GM12878 (cell line): Measurements from ENCODE around the gene PLXNA4. TPM values are rescaled to one million over a fixed set of nuclear protein-coding genes. Genes with fewer than 3 reads are reported as not detected.

Experiments
- ATAC-seq: fragments of 200-7000 bp; cut with Tn5 transposase; 3 replicates; pipeline ENCODE4 v1.9.1; 2020; ENCODE audit warnings: mild to moderate bottlenecking, moderate library complexity
- BruUV-seq: library from RNA; stranded (reverse); fragments of 400-500 nt; replicated peaks from 2 replicates; lab custom pipeline; 2021; lab: Mats Ljungman, UMichigan
- CTCF ChIA-PET: fragments of 300-600 bp; sonication (Branson Sonifier 250); formaldehyde crosslinking; extraction: SDS; loops from one replicate; lab custom pipeline; 2021; ENCODE audit warnings: inconsistent platforms; lab: Yijun Ruan, JAX
- POLR2A ChIA-PET: fragments of 350-600 bp; formaldehyde crosslinking; extraction: SDS; loops from one replicate; lab custom pipeline; 2021; ENCODE audit warnings: inconsistent platforms; lab: Charles Lee
- RAD21 ChIA-PET: fragments of 300-600 bp; sonication (Branson Sonifier 250); formaldehyde crosslinking; loops from one replicate; lab custom pipeline; 2023; ENCODE audit warnings: antibody characterized with exemption; ENCODE audit not compliant: unreplicated experiment; lab: Charles Lee
- SMC1A ChIA-PET: fragments of 300-600 bp; sonication (Branson Sonifier 250); formaldehyde crosslinking; loops from one replicate; lab custom pipeline; 2023; ENCODE audit not compliant: unreplicated experiment, uncharacterized antibody; lab: Charles Lee
- DNase-seq: peaks from one replicate; pipeline ENCODE4 v3.0.0-alpha.2; 2011; ENCODE audit warnings: low read depth, low spot score
- FAIRE-seq: peaks from 3 replicates; lab custom pipeline; 2011; peaks lifted over from hg19 to GRCh38; lab: Jason Lieb, UNC
- H2AFZ ChIP-seq: 2 replicates; pipeline ENCODE4 v1.6.0; 2011; ENCODE audit warnings: low read depth, low read length, control low read depth; ENCODE audit not compliant: control insufficient read depth
- H3K27ac ChIP-seq: 2 replicates; pipeline ENCODE4 v1.5.1; 2011; ENCODE audit warnings: control low read depth; ENCODE audit not compliant: control insufficient read depth, insufficient read depth
- H3K27me3 ChIP-seq, 2 experiments: replicated peaks in 1 of 2; 2 replicates each; pipeline versions ENCODE4 v1.6.0 to v1.6.1; 2011; ENCODE audit warnings: low read length in 1 of 2; ENCODE audit not compliant: control insufficient read depth in 2 of 2, insufficient read depth in 2 of 2
- H3K36me3 ChIP-seq, 2 experiments: 2 replicates each; pipeline ENCODE4 v1.5.1; 2011; ENCODE audit warnings: low read length in 1 of 2; ENCODE audit not compliant: control insufficient read depth in 2 of 2, insufficient read depth in 2 of 2
- H3K4me1 ChIP-seq: 2 replicates; pipeline ENCODE4 v1.6.1; 2011; ENCODE audit warnings: mild to moderate bottlenecking, low read length, moderate library complexity, mixed read lengths; ENCODE audit not compliant: control insufficient read depth, insufficient read depth
- H3K4me2 ChIP-seq: 2 replicates; pipeline ENCODE4 v1.6.0; 2011; ENCODE audit warnings: control low read depth; ENCODE audit not compliant: control insufficient read depth, insufficient read depth
- H3K4me3 ChIP-seq: fragments of 200-600 bp; sonication (generic); 2 replicates; pipeline ENCODE4 v1.5.1; 2016
- H3K79me2 ChIP-seq: 2 replicates; pipeline ENCODE4 v1.6.0; 2011; ENCODE audit warnings: low read length; ENCODE audit not compliant: control insufficient read depth, insufficient read depth
- H3K9ac ChIP-seq: 2 replicates; pipeline ENCODE4 v1.8.0; 2011; ENCODE audit warnings: low read length, control low read depth, mixed read lengths; ENCODE audit not compliant: control insufficient read depth, insufficient read depth
- H3K9me3 ChIP-seq: replicated peaks from 3 replicates; pipeline ENCODE4 v1.5.1; 2011; ENCODE audit warnings: mild to moderate bottlenecking, low read length; ENCODE audit not compliant: control insufficient read depth, insufficient read depth
- H4K20me1 ChIP-seq: 2 replicates; pipeline ENCODE4 v1.6.0; 2011; ENCODE audit not compliant: control insufficient read depth, insufficient read depth
- CHD4 ChIP-seq: fragments of 200-600 bp; sonication (generic); IDR thresholded peaks from 2 replicates; pipeline ENCODE4 v1.6.1; 2016; ENCODE audit warnings: mild to moderate bottlenecking
- MTA3 ChIP-seq: IDR thresholded peaks from 2 replicates; pipeline ENCODE4 v1.6.1; 2012; ENCODE audit warnings: low read length, inconsistent platforms, borderline replicate concordance
- POU2F2 ChIP-seq: IDR thresholded peaks from 3 replicates; pipeline ENCODE4 v1.6.1; 2011; ENCODE audit warnings: low read depth, mild to moderate bottlenecking, low read length, borderline replicate concordance
- RAD51 ChIP-seq: fragments of 450-650 bp; IDR thresholded peaks from 2 replicates; pipeline ENCODE4 v1.6.1; 2016; ENCODE audit warnings: moderate library complexity, mild to moderate bottlenecking, inconsistent platforms
- RELA ChIP-seq: fragments of 450-650 bp; IDR thresholded peaks from 2 replicates; pipeline ENCODE4 v1.8.0; 2014; ENCODE audit warnings: borderline replicate concordance; ENCODE audit not compliant: partially characterized antibody
- whole genome bisulfite sequencing: methylation state at CpG from one replicate; pipeline ENCODE4 v1.1.6; 2016; ENCODE audit warnings: low lambda C conversion rate; ENCODE audit not compliant: insufficient replicate concordance, insufficient coverage; ENCODE audit errors: missing lambda C conversion rate; 5-methylcytosine and 5-hydroxymethylcytosine counted together
- in situ Hi-C: fragments of 300-500 bp; cut with MboI; formaldehyde crosslinking; loops from 9 replicates; pipeline ENCODE4 v1.14.3; 2018; ENCODE audit warnings: mixed read lengths
- intact Hi-C: fragments of 100-400 bp; cut with micrococcal nuclease; formaldehyde crosslinking; loops from one replicate; pipeline ENCODE4 v1.14.2; 2022; ENCODE audit not compliant: unreplicated experiment
- polyA plus RNA-seq, 11 experiments: library from polyadenylated mRNA; depleted of rRNA in 4 of 11; unstranded in 6 of 11; stranded (reverse) in 5 of 11; fragments of >200 nt; fragmentation: Nextera tagmentation in 4 of 11; fragmentation: Illumina TruSeq in 1 of 11; extraction: Ambion mirVana in 4 of 11; extraction: Trizol in 1 of 11; gene quantifications; 1 replicate in 1 of 11; 2 replicates in 10 of 11; pipeline versions ENCODE4 v1.2.1 to v1.2.3, GENCODE V29; 2011 to 2016; ENCODE audit warnings: inconsistent platforms in 2 of 11, missing spikeins in 2 of 11, low read depth in 1 of 11
- total RNA-seq, 4 experiments: library from RNA; depleted of rRNA in 3 of 4; stranded (reverse); fragments of >200 nt in 3 of 4; fragmentation: Illumina TruSeq in 1 of 4; extraction: Trizol in 1 of 4; gene quantifications; 2 replicates each; pipeline versions ENCODE4 v1.2.1 to v1.2.3, GENCODE V29; 2013 to 2021
- TF ChIP-seq, protein P1 (sequence below): fragments of 450-650 bp; IDR thresholded peaks from 2 replicates; pipeline ENCODE4 v1.6.1; 2018; ENCODE audit warnings: borderline replicate concordance, mild to moderate bottlenecking; ENCODE audit not compliant: partially characterized antibody
- TF ChIP-seq, protein P2 (sequence below): IDR thresholded peaks from 2 replicates; pipeline ENCODE4 v1.6.1; 2012; ENCODE audit warnings: mild to moderate bottlenecking, low read depth, low read length
- TF ChIP-seq, protein P3 (sequence below): IDR thresholded peaks from 2 replicates; pipeline ENCODE4 v1.6.1; 2012; ENCODE audit warnings: improper control_type of control experiment, low read depth, low read length; ENCODE audit not compliant: insufficient replicate concordance
- TF ChIP-seq, protein P4 (sequence below): fragments of 450-650 bp; IDR thresholded peaks from 2 replicates; pipeline ENCODE4 v1.6.1; 2017; ENCODE audit warnings: low read depth, mild to moderate bottlenecking, moderate library complexity

Gene PLXNA4
- total and polyA plus RNA-seq, 10 of the 15 experiments (the other 5 are each of a cell fraction or from before 2014, with no cell fraction given) = 0.03 TPM; not detected in 9

DNA sequence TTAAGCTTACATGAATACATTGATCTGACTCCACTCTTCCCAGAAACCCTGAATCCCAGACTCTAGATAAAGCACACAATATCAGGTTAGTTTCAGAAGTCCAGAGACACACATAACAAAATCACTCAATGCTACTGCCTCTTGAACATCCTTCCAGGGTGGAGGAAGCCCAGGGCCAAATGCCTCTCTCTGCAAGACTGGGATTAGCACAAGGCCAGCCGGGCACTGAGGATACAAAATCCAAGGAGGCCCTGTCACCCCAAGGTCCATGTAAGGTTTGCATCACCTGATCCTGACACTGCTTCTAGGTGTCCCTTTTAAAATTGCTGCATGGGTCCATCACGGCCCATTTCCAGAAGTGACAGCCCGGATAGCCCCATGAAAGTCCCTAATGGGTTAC lies 2.6 kb upstream of the PLXNA4 start:
- intact Hi-C loops = no loop called here
- H3K36me3 ChIP-seq = no peaks in the 10 kb centered on the region
- in situ Hi-C loops = no loop called here
- WGBS = 14% methylated on average over 3 of the region's 3 CpGs
- no peaks in the 10 kb centered on the region for H3K79me2 ChIP-seq
- CTCF ChIA-PET = interaction anchor here (1.1 to 1.2 kb wide), 2 partner anchors 8 to 260 kb away, joined by 3 read pairs; no protein-coding TSS in a partner anchor
- H3K9ac ChIP-seq = no peak overlapping the region
- RAD21 ChIA-PET = no interaction called here
- no peak overlapping the region for H3K4me3 ChIP-seq
- H3K27me3 ChIP-seq = peaks cover 12 to 18% of the 10 kb centered on the region in 2 experiments
- DNase-seq (no peak), ATAC-seq (no peak), FAIRE-seq (no peak)
- H2AFZ ChIP-seq = no peak overlapping the region
- no TSS peak for BruUV-seq
- POLR2A ChIA-PET = no interaction called here
- H3K27ac ChIP-seq = no peak overlapping the region
- no peaks in the 10 kb centered on the region for H3K9me3 ChIP-seq
- no peaks in the 10 kb centered on the region for H4K20me1 ChIP-seq
- H3K4me2 ChIP-seq = no peak overlapping the region
- H3K4me1 ChIP-seq = no peaks in the 10 kb centered on the region
- SMC1A ChIA-PET = no interaction called here
- TF ChIP-seq, protein P1, sequence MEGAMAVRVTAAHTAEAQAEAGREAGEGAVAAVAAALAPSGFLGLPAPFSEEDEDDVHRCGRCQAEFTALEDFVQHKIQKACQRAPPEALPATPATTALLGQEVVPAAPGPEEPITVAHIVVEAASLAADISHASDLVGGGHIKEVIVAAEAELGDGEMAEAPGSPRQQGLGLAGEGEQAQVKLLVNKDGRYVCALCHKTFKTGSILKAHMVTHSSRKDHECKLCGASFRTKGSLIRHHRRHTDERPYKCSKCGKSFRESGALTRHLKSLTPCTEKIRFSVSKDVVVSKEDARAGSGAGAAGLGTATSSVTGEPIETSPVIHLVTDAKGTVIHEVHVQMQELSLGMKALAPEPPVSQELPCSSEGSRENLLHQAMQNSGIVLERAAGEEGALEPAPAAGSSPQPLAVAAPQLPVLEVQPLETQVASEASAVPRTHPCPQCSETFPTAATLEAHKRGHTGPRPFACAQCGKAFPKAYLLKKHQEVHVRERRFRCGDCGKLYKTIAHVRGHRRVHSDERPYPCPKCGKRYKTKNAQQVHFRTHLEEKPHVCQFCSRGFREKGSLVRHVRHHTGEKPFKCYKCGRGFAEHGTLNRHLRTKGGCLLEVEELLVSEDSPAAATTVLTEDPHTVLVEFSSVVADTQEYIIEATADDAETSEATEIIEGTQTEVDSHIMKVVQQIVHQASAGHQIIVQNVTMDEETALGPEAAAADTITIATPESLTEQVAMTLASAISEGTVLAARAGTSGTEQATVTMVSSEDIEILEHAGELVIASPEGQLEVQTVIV = no peak
- TF ChIP-seq, protein P2, sequence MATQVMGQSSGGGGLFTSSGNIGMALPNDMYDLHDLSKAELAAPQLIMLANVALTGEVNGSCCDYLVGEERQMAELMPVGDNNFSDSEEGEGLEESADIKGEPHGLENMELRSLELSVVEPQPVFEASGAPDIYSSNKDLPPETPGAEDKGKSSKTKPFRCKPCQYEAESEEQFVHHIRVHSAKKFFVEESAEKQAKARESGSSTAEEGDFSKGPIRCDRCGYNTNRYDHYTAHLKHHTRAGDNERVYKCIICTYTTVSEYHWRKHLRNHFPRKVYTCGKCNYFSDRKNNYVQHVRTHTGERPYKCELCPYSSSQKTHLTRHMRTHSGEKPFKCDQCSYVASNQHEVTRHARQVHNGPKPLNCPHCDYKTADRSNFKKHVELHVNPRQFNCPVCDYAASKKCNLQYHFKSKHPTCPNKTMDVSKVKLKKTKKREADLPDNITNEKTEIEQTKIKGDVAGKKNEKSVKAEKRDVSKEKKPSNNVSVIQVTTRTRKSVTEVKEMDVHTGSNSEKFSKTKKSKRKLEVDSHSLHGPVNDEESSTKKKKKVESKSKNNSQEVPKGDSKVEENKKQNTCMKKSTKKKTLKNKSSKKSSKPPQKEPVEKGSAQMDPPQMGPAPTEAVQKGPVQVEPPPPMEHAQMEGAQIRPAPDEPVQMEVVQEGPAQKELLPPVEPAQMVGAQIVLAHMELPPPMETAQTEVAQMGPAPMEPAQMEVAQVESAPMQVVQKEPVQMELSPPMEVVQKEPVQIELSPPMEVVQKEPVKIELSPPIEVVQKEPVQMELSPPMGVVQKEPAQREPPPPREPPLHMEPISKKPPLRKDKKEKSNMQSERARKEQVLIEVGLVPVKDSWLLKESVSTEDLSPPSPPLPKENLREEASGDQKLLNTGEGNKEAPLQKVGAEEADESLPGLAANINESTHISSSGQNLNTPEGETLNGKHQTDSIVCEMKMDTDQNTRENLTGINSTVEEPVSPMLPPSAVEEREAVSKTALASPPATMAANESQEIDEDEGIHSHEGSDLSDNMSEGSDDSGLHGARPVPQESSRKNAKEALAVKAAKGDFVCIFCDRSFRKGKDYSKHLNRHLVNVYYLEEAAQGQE = no peak
- no peak for TF ChIP-seq RAD51
- TF ChIP-seq, protein P3, sequence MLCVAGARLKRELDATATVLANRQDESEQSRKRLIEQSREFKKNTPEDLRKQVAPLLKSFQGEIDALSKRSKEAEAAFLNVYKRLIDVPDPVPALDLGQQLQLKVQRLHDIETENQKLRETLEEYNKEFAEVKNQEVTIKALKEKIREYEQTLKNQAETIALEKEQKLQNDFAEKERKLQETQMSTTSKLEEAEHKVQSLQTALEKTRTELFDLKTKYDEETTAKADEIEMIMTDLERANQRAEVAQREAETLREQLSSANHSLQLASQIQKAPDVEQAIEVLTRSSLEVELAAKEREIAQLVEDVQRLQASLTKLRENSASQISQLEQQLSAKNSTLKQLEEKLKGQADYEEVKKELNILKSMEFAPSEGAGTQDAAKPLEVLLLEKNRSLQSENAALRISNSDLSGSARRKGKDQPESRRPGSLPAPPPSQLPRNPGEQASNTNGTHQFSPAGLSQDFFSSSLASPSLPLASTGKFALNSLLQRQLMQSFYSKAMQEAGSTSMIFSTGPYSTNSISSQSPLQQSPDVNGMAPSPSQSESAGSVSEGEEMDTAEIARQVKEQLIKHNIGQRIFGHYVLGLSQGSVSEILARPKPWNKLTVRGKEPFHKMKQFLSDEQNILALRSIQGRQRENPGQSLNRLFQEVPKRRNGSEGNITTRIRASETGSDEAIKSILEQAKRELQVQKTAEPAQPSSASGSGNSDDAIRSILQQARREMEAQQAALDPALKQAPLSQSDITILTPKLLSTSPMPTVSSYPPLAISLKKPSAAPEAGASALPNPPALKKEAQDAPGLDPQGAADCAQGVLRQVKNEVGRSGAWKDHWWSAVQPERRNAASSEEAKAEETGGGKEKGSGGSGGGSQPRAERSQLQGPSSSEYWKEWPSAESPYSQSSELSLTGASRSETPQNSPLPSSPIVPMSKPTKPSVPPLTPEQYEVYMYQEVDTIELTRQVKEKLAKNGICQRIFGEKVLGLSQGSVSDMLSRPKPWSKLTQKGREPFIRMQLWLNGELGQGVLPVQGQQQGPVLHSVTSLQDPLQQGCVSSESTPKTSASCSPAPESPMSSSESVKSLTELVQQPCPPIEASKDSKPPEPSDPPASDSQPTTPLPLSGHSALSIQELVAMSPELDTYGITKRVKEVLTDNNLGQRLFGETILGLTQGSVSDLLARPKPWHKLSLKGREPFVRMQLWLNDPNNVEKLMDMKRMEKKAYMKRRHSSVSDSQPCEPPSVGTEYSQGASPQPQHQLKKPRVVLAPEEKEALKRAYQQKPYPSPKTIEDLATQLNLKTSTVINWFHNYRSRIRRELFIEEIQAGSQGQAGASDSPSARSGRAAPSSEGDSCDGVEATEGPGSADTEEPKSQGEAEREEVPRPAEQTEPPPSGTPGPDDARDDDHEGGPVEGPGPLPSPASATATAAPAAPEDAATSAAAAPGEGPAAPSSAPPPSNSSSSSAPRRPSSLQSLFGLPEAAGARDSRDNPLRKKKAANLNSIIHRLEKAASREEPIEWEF = no peak
- no peak for TF ChIP-seq RELA
- TF ChIP-seq, protein P4, sequence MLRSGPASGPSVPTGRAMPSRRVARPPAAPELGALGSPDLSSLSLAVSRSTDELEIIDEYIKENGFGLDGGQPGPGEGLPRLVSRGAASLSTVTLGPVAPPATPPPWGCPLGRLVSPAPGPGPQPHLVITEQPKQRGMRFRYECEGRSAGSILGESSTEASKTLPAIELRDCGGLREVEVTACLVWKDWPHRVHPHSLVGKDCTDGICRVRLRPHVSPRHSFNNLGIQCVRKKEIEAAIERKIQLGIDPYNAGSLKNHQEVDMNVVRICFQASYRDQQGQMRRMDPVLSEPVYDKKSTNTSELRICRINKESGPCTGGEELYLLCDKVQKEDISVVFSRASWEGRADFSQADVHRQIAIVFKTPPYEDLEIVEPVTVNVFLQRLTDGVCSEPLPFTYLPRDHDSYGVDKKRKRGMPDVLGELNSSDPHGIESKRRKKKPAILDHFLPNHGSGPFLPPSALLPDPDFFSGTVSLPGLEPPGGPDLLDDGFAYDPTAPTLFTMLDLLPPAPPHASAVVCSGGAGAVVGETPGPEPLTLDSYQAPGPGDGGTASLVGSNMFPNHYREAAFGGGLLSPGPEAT = no peak
- no peak for TF ChIP-seq CHD4
- TF ChIP-seq POU2F2 = no peak
- TF ChIP-seq MTA3 = no peak
